ENCODE data around the gene SLC20A1. TPM values are rescaled to one million over a fixed set of nuclear protein-coding genes. Genes with fewer than 3 reads are reported as not detected.
A peak's percentile ranks its signal among the peaks of the same experiment; 100 is the strongest.

SLC20A1 gene
- total RNA-seq, 8 experiments from 2014 or later: 31.4 to 62.2 (median 47.6) TPM

GRCh38 chr2:112673008-112673407, 27.3 kb downstream of the SLC20A1 start:
- no peak for ATAC-seq (replicated peaks in 6 of 8)
- no peaks in the 10 kb centered on the region for H3K4me1 ChIP-seq (replicated peaks in 1 of 2)
- H3K4me3 ChIP-seq: no peak overlapping the region
- in situ Hi-C loops (cut with MboI; ENCODE audit: low pct_unique_long_range_greater_than_20kb in 2 of 9, low sequenced_read_pairs in 9 of 9, unreplicated experiment in 9 of 9): no loop called here
- WGBS, 10 experiments: 80 to 100% (median 100%) methylated on average over 1 of the region's 1 CpG; no CpG with 5 or more reads in 1 of the 10 experiments
- no peak overlapping the region for H3K27ac ChIP-seq

DNA sequence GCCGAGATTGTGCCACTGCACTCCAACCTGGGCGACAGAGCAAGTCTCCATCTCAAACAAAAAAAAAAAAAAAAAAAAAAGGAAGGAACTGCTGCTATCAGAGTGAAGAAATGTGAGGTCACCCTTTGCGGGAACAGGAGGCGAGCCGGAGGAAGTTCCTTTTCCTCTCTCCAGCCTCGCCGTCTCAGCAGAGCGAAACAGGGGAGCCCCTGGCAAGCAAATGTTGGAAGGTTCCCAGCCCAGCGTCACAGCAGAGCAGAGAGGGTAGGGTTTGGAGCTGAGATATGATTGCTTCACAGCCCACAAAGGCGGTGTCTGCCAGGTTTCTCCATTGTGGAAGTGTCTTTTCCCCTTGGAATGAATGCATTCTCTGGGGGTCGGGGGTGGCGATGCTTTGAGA, 28.5 kb downstream of the SLC20A1 start:
- 56 to 100% (median 91%) methylated on average over 1 to 11 of the region's 12 CpGs; no CpG with 5 or more reads in 2 of the 10 experiments for WGBS, 10 experiments

DNA sequence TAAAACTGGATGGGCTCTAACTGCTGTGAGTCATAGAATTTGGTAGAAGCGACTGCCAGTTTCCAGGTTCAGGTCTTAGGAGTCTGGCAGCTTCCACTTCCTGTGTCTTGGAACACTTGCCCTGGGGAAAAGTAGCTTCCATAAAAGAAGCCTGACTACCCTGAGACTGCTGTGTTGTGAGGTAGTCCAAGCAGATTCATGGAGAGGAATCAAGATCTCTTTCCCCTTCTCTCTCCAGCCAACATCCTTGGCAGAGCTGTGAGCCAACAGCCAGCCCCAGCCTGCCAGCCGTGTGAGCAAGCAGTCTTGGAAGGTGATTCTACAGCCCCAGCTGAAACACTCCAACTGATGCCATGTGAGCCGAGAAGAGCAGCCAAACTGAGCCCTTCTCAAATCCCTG, 33.7 kb downstream of the SLC20A1 start:
- in situ Hi-C loops (cut with MboI; ENCODE audit: low pct_unique_long_range_greater_than_20kb in 2 of 9, low sequenced_read_pairs in 9 of 9, unreplicated experiment in 9 of 9): no loop called here
- Histone ChIP-seq H3K27ac (no peak overlapping the region), H3K4me1 (replicated peaks in 1 of 2) (no peaks in the 10 kb centered on the region), H3K4me3 (no peak overlapping the region)
- 0 to 100% (median 49%) methylated on average over 1 to 2 of the region's 3 CpGs; no CpG with 5 or more reads in 4 of the 10 experiments for WGBS, 10 experiments
- no peak for ATAC-seq (replicated peaks in 6 of 8)

More for the DNA sequence above, 28.5 kb downstream of the SLC20A1 start:
- no peaks in the 10 kb centered on the region for H3K4me1 ChIP-seq (replicated peaks in 1 of 2)
- ATAC-seq (replicated peaks in 6 of 8): no peak
- H3K4me3 ChIP-seq: no peak overlapping the region
- in situ Hi-C loops (cut with MboI; ENCODE audit: low pct_unique_long_range_greater_than_20kb in 2 of 9, low sequenced_read_pairs in 9 of 9, unreplicated experiment in 9 of 9): no loop called here
- H3K27ac ChIP-seq: no peak overlapping the region

- Histone ChIP-seq H3K4me1 (replicated peaks in 1 of 2) (no peaks in the 10 kb centered on the region), H3K27ac (no peak overlapping the region), H3K4me3 (no peak overlapping the region)
- in situ Hi-C loops (cut with MboI; ENCODE audit: low pct_unique_long_range_greater_than_20kb in 2 of 9, low sequenced_read_pairs in 9 of 9, unreplicated experiment in 9 of 9): no loop called here
- ATAC-seq (replicated peaks in 6 of 8): peak in 1 of 8 experiments; percentile 45
- WGBS, 10 experiments: 28 to 100% (median 60%) methylated on average over 1 to 5 of the region's 5 CpGs; no CpG with 5 or more reads in 1 of the 10 experiments
Measured at GRCh38 chr2:112680666-112681101, 34.9 kb downstream of the SLC20A1 start.

- Histone ChIP-seq H3K4me3 (no peak overlapping the region), H3K4me1 (replicated peaks in 1 of 2) (no peaks in the 10 kb centered on the region), H3K27ac (no peak overlapping the region)
- 40 to 100% (median 84%) methylated on average over 1 to 6 of the region's 7 CpGs; no CpG with 5 or more reads in 3 of the 10 experiments for WGBS, 10 experiments
- in situ Hi-C loops (cut with MboI; ENCODE audit: low pct_unique_long_range_greater_than_20kb in 2 of 9, low sequenced_read_pairs in 9 of 9, unreplicated experiment in 9 of 9): no loop called here
- ATAC-seq (replicated peaks in 6 of 8): peak in 1 of 8 experiments; percentile 60
Measured at GRCh38 chr2:112682101-112682500, 36.4 kb downstream of the SLC20A1 start.

GRCh38 chr2:112683550-112684414, 38.0 kb downstream of the SLC20A1 start:
- ATAC-seq (replicated peaks in 6 of 8): peak in 2 of 8 experiments; percentile 29 to 66
- no peak overlapping the region for H3K27ac ChIP-seq
- in situ Hi-C loops (cut with MboI; ENCODE audit: low pct_unique_long_range_greater_than_20kb in 2 of 9, low sequenced_read_pairs in 9 of 9, unreplicated experiment in 9 of 9): no loop called here
- 33 to 100% (median 88%) methylated on average over 2 to 10 of the region's 12 CpGs for WGBS, 10 experiments
- H3K4me3 ChIP-seq: no peak overlapping the region
- H3K4me1 ChIP-seq (replicated peaks in 1 of 2): no peaks in the 10 kb centered on the region

DNA sequence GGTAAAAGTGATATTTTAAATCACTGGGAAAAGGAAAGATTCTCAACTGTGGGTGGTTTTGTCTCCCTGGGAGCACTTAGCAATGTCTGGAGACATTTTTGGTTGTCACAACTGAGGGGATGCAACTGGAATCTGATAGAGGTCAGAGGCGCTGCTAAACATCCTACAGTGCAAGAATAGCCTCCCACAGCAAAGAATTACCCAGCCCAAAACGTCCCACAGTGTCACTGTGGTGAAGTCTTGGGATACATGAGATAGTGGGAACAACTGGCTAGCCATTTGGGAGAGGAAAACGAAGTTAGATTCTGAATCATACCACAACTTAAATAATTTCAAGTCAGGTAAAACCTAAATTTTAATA, 38.7 kb downstream of the SLC20A1 start:
- no peak overlapping the region for H3K27ac ChIP-seq
- ATAC-seq (replicated peaks in 6 of 8): no peak
- H3K4me3 ChIP-seq: no peak overlapping the region
- WGBS, 10 experiments: 17 to 82% (median 47%) methylated on average over 1 to 3 of the region's 3 CpGs; no CpG with 5 or more reads in 1 of the 10 experiments
- in situ Hi-C loops (cut with MboI; ENCODE audit: low pct_unique_long_range_greater_than_20kb in 2 of 9, low sequenced_read_pairs in 9 of 9, unreplicated experiment in 9 of 9): no loop called here
- no peaks in the 10 kb centered on the region for H3K4me1 ChIP-seq (replicated peaks in 1 of 2)

- in situ Hi-C loops (cut with MboI; ENCODE audit: low pct_unique_long_range_greater_than_20kb in 2 of 9, low sequenced_read_pairs in 9 of 9, unreplicated experiment in 9 of 9): no loop called here
Measured at GRCh38 chr2:112685271-112685884, 39.6 kb downstream of the SLC20A1 start.

GRCh38 chr2:112686348-112687217, 40.8 kb downstream of the SLC20A1 start:
- WGBS, 10 experiments: 52 to 100% (median 69%) methylated on average over 1 to 9 of the region's 15 CpGs; no CpG with 5 or more reads in 2 of the 10 experiments
- no peak overlapping the region for H3K4me3 ChIP-seq
- H3K4me1 ChIP-seq (replicated peaks in 1 of 2): peaks cover 0 to 4% of the 10 kb centered on the region in 2 donors
- no peak for ATAC-seq (replicated peaks in 6 of 8)
- H3K27ac ChIP-seq: no peak overlapping the region
- in situ Hi-C loops (cut with MboI; ENCODE audit: low pct_unique_long_range_greater_than_20kb in 2 of 9, low sequenced_read_pairs in 9 of 9, unreplicated experiment in 9 of 9): no loop called here

More at GRCh38 chr2:112685271-112685884, 39.6 kb downstream of the SLC20A1 start:
- H3K4me1 ChIP-seq (replicated peaks in 1 of 2): no peaks in the 10 kb centered on the region
- H3K4me3 ChIP-seq: no peak overlapping the region
- WGBS, 10 experiments: 75 to 100% (median 93%) methylated on average over 1 to 4 of the region's 4 CpGs; no CpG with 5 or more reads in 1 of the 10 experiments
- no peak for ATAC-seq (replicated peaks in 6 of 8)
- H3K27ac ChIP-seq: no peak overlapping the region

GRCh38 chr2:112687522-112687921, 41.8 kb downstream of the SLC20A1 start:
- in situ Hi-C loops (cut with MboI; ENCODE audit: low pct_unique_long_range_greater_than_20kb in 2 of 9, low sequenced_read_pairs in 9 of 9, unreplicated experiment in 9 of 9): no loop called here
- ATAC-seq (replicated peaks in 6 of 8): no peak
- H3K4me3 ChIP-seq: no peak overlapping the region
- WGBS, 10 experiments: 40 to 89% (median 83%) methylated on average over 1 to 6 of the region's 6 CpGs; no CpG with 5 or more reads in 1 of the 10 experiments
- H3K27ac ChIP-seq: no peak overlapping the region
- H3K4me1 ChIP-seq (replicated peaks in 1 of 2): peaks cover 7 to 12% of the 10 kb centered on the region in 2 donors

GRCh38 chr2:112688086-112688880, 42.5 kb downstream of the SLC20A1 start:
- in situ Hi-C loops (cut with MboI; ENCODE audit: low pct_unique_long_range_greater_than_20kb in 2 of 9, low sequenced_read_pairs in 9 of 9, unreplicated experiment in 9 of 9): no loop called here
- no peak for ATAC-seq (replicated peaks in 6 of 8)
- H3K4me3 ChIP-seq: no peak overlapping the region
- H3K27ac ChIP-seq: no peak overlapping the region
- H3K4me1 ChIP-seq (replicated peaks in 1 of 2): peaks cover 13 to 19% of the 10 kb centered on the region in 2 donors
- 20 to 100% (median 87%) methylated on average over 1 to 7 of the region's 14 CpGs for WGBS, 10 experiments

- H3K4me1 ChIP-seq (replicated peaks in 1 of 2): peaks cover 13 to 19% of the 10 kb centered on the region in 2 donors
- 0 to 100% (median 63%) methylated on average over 1 to 2 of the region's 9 CpGs; no CpG with 5 or more reads in 4 of the 10 experiments for WGBS, 10 experiments
- no peak overlapping the region for H3K27ac ChIP-seq
- H3K4me3 ChIP-seq: no peak overlapping the region
- ATAC-seq (replicated peaks in 6 of 8): peak in 3 of 8 experiments; percentile 3 to 91 (median 34)
- in situ Hi-C loops (cut with MboI; ENCODE audit: low pct_unique_long_range_greater_than_20kb in 2 of 9, low sequenced_read_pairs in 9 of 9, unreplicated experiment in 9 of 9): no loop called here
Measured at GRCh38 chr2:112690853-112691401, 45.2 kb downstream of the SLC20A1 start.
